ENCODE measurements around the gene YIPF5.

GRCh38 chr5:144170276-144171024 is at the start of gene YIPF5, which contains the start of gene KCTD16:
- TF ChIP-seq, protein P1, sequence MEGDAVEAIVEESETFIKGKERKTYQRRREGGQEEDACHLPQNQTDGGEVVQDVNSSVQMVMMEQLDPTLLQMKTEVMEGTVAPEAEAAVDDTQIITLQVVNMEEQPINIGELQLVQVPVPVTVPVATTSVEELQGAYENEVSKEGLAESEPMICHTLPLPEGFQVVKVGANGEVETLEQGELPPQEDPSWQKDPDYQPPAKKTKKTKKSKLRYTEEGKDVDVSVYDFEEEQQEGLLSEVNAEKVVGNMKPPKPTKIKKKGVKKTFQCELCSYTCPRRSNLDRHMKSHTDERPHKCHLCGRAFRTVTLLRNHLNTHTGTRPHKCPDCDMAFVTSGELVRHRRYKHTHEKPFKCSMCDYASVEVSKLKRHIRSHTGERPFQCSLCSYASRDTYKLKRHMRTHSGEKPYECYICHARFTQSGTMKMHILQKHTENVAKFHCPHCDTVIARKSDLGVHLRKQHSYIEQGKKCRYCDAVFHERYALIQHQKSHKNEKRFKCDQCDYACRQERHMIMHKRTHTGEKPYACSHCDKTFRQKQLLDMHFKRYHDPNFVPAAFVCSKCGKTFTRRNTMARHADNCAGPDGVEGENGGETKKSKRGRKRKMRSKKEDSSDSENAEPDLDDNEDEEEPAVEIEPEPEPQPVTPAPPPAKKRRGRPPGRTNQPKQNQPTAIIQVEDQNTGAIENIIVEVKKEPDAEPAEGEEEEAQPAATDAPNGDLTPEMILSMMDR (IDR thresholded peaks at IDR 0.05), result no peak
- TF ChIP-seq POLR2AphosphoS5 (IDR thresholded peaks at IDR 0.05), result peak in 2 of 3 donors; percentile 38 to 61

All from suprapubic skin (tissue), 3 donors.